SK-N-SH (cell line): ENCODE results near the gene AFF1. TPM values are rescaled to one million over a fixed set of nuclear protein-coding genes. Genes with fewer than 3 reads are reported as not detected.

Experiments used
- CTCF ChIA-PET: fragments of 300-600, 350-600 bp; formaldehyde crosslinking; extraction: SDS; loops from one replicate; lab custom pipeline; 2021; lab: Yijun Ruan, JAX
- POLR2A ChIA-PET: fragments of 350-600 bp; sonication (Branson Sonifier 250); formaldehyde crosslinking; extraction: SDS; loops from one replicate; lab custom pipeline; 2020; ENCODE audit warnings: antibody characterized with exemption, inconsistent platforms; lab: Yijun Ruan, JAX
- DNase-seq: peaks from one replicate; pipeline ENCODE4 v3.0.0; 2012
- H2AFZ ChIP-seq: fragments of 200-600 bp; sonication (generic); 2 replicates; pipeline ENCODE4 v1.8.1; 2016; ENCODE audit warnings: antibody characterized with exemption, mild to moderate bottlenecking, low read depth
- H3F3A ChIP-seq: fragments of 200-600 bp; sonication (generic); replicated peaks from 2 replicates; pipeline ENCODE3; 2016; ENCODE audit warnings: antibody characterized with exemption, mild to moderate bottlenecking; ENCODE audit not compliant: insufficient read depth
- H3K27ac ChIP-seq, 2 experiments: fragments of 200-500 bp in 1 of 2; fragments of 200-600 bp in 1 of 2; sonication (Bioruptor generic) in 1 of 2; sonication (generic), shearing (Covaris generic) in 1 of 2; 2 replicates each; pipeline versions ENCODE4 v1.5.1 to v1.6.1; 2014 to 2016; ENCODE audit warnings: low read depth in 2 of 2, inconsistent platforms in 1 of 2, low read length in 1 of 2, mild to moderate bottlenecking in 1 of 2, mixed read lengths in 1 of 2
- H3K27me3 ChIP-seq: fragments of 200-600 bp; sonication (generic), shearing (Covaris generic); 2 replicates; pipeline ENCODE4 v1.6.1; 2016; ENCODE audit warnings: mixed run types; ENCODE audit not compliant: insufficient read depth
- H3K36me3 ChIP-seq, 2 experiments: fragments of 200-500 bp in 1 of 2; fragments of 200-600 bp in 1 of 2; sonication (Bioruptor generic) in 1 of 2; sonication (generic) in 1 of 2; replicated peaks in 1 of 2; 2 replicates each; pipeline versions ENCODE3 to v1.5.1; 2014 to 2016; ENCODE audit warnings: low read length in 1 of 2, mild to moderate bottlenecking in 1 of 2; ENCODE audit not compliant: insufficient read depth in 2 of 2, control insufficient read depth in 1 of 2
- H3K4me1 ChIP-seq, 2 experiments: fragments of 200-500 bp in 1 of 2; fragments of 200-600 bp in 1 of 2; sonication (Bioruptor generic) in 1 of 2; sonication (generic), shearing (Covaris generic) in 1 of 2; 2 replicates each; pipeline versions ENCODE4 v1.5.1 to v1.6.1; 2014 to 2016; ENCODE audit warnings: low read depth in 1 of 2, low read length in 1 of 2, mixed run types in 1 of 2; ENCODE audit not compliant: insufficient read depth in 2 of 2, control insufficient read depth in 1 of 2
- H3K4me2 ChIP-seq: fragments of 200-600 bp; sonication (generic), shearing (Covaris generic); 2 replicates; pipeline ENCODE4 v1.6.1; 2017; ENCODE audit warnings: mixed run types
- H3K4me3 ChIP-seq, 2 experiments: fragments of 200-500 bp in 1 of 2; fragments of 200-600 bp in 1 of 2; sonication (Bioruptor generic) in 1 of 2; sonication (generic), shearing (Covaris generic) in 1 of 2; 2 replicates each; pipeline versions ENCODE4 v1.5.1 to v1.8.1; 2014 to 2016; ENCODE audit warnings: low read depth in 2 of 2, inconsistent platforms in 1 of 2, low read length in 1 of 2, mild to moderate bottlenecking in 1 of 2, mixed read lengths in 1 of 2, moderate library complexity in 1 of 2
- H3K79me2 ChIP-seq: fragments of 200-600 bp; sonication (generic); 2 replicates; pipeline ENCODE4 v1.8.1; 2017; ENCODE audit warnings: mild to moderate bottlenecking; ENCODE audit not compliant: insufficient read depth
- H3K9ac ChIP-seq: fragments of 200-600 bp; sonication (generic); 2 replicates; pipeline ENCODE4 v1.6.1; 2017; ENCODE audit warnings: mixed run types
- H3K9me2 ChIP-seq: fragments of 200-600 bp; sonication (generic); 2 replicates; pipeline ENCODE4 v1.6.1; 2017; ENCODE audit warnings: mixed run types
- H3K9me3 ChIP-seq: fragments of 200-600 bp; sonication (generic); 2 replicates; pipeline ENCODE4 v1.6.1; 2017; ENCODE audit warnings: mixed run types, mild to moderate bottlenecking, moderate library complexity
- H4K20me1 ChIP-seq: fragments of 200-600 bp; sonication (generic); 2 replicates; pipeline ENCODE4 v1.6.1; 2017; ENCODE audit warnings: mild to moderate bottlenecking, mixed run types; ENCODE audit not compliant: insufficient read depth
- EP300 ChIP-seq, 2 experiments: IDR thresholded peaks; 2 replicates each; pipeline versions ENCODE4 v1.4.0 to v1.6.1; 2012; ENCODE audit warnings: borderline replicate concordance in 1 of 2, low read depth in 1 of 2, low read length in 1 of 2
- EZH2phosphoT487 ChIP-seq: fragments of 200-600 bp; sonication (generic); IDR thresholded peaks from 2 replicates; pipeline ENCODE4 v1.6.1; 2017; ENCODE audit warnings: low read depth, mixed run types, mild to moderate bottlenecking, antibody characterized with exemption, moderate library complexity, borderline replicate concordance
- FOSL2 ChIP-seq: IDR thresholded peaks from 2 replicates; pipeline ENCODE4 v1.4.0; 2012; ENCODE audit warnings: low read depth, mild to moderate bottlenecking, moderate library complexity, borderline replicate concordance
- FOXJ3 ChIP-seq: sonication (generic); formaldehyde crosslinking; IDR thresholded peaks from 2 replicates; pipeline ENCODE4 v1.5.1; 2020; ENCODE audit warnings: mild to moderate bottlenecking, missing genetic modification reagents
- IRF3 ChIP-seq: fragments of 150-350 bp; IDR thresholded peaks from 2 replicates; pipeline ENCODE4 v1.6.1; 2016; ENCODE audit warnings: mild to moderate bottlenecking, low read depth, low read length
- JUND ChIP-seq: IDR thresholded peaks from 2 replicates; pipeline ENCODE4 v1.4.0; 2012
- MEF2A ChIP-seq: IDR thresholded peaks from 2 replicates; pipeline ENCODE4 v1.4.0; 2012; ENCODE audit warnings: low read depth, borderline replicate concordance
- MXI1 ChIP-seq: IDR thresholded peaks from 2 replicates; pipeline ENCODE4 v1.6.1; 2012; ENCODE audit warnings: mild to moderate bottlenecking, low read depth, low read length, improper control_type of control experiment
- NRF1 ChIP-seq: IDR thresholded peaks from 2 replicates; pipeline ENCODE4 v1.6.1; 2012; ENCODE audit warnings: low read depth, mild to moderate bottlenecking, low read length
- PBX3 ChIP-seq: IDR thresholded peaks from 2 replicates; pipeline ENCODE4; 2012
- POLR2AphosphoS5 ChIP-seq: IDR thresholded peaks from 2 replicates; pipeline ENCODE4 v1.6.1; 2012; ENCODE audit warnings: low read depth, low read length
- RCOR1 ChIP-seq: fragments of 150-350 bp; IDR thresholded peaks from 2 replicates; pipeline ENCODE4 v1.6.1; 2017; ENCODE audit warnings: antibody characterized with exemption, low read length
- REST ChIP-seq: IDR thresholded peaks from 2 replicates; pipeline ENCODE4 v1.6.1; 2012; ENCODE audit warnings: mild to moderate bottlenecking, low read depth, low read length, moderate library complexity
- RXRA ChIP-seq: IDR thresholded peaks from 2 replicates; pipeline ENCODE4 v1.4.0; 2012; ENCODE audit warnings: low read depth, mild to moderate bottlenecking, borderline replicate concordance
- SIN3A ChIP-seq: IDR thresholded peaks from 2 replicates; pipeline ENCODE4 v1.6.1; 2012; ENCODE audit warnings: low read depth, mild to moderate bottlenecking, low read length, moderate library complexity, borderline replicate concordance
- TCF12 ChIP-seq: IDR thresholded peaks from 2 replicates; pipeline ENCODE4 v1.4.0; 2012
- ZBTB33 ChIP-seq: IDR thresholded peaks from 2 replicates; pipeline ENCODE4 v1.4.0; 2012; ENCODE audit warnings: low read depth, borderline replicate concordance
- WGBS: methylation state at CpG from one replicate; pipeline ENCODE4 v1.1.6; 2017; ENCODE audit warnings: low lambda C conversion rate; 5-methylcytosine and 5-hydroxymethylcytosine counted together
- polyA plus RNA-seq, 3 experiments: library from polyadenylated mRNA; depleted of rRNA; stranded (reverse); fragments of >200 nt; gene quantifications; 2 replicates each; pipeline ENCODE4 v1.2.3, GENCODE V29; 2012

Gene AFF1
- polyA plus RNA-seq, 1 of the 3 experiments (the other 2 are of a cell fraction), result 2.7 TPM

GRCh38 chr4:87053176-87053658 is 118.4 kb downstream of the AFF1 start:
- H3K36me3 ChIP-seq, result no peaks in the 10 kb centered on the region
- no peaks in the 10 kb centered on the region for H3F3A ChIP-seq
- H3K4me3 ChIP-seq, result no peak overlapping the region
- no peak overlapping the region for H3K27ac ChIP-seq
- TF ChIP-seq RCOR1, result no peak
- TF ChIP-seq FOSL2, result no peak
- TF ChIP-seq JUND, result no peak
- TF ChIP-seq PBX3, result no peak
- TF ChIP-seq SIN3A, result no peak
- no peak for TF ChIP-seq MXI1
- TF ChIP-seq EP300 (IDR thresholded peaks at IDR 0.05; ENCODE audit: borderline replicate concordance in 1 of 2, low read depth in 1 of 2, low read length in 1 of 2), result no peak
- TF ChIP-seq IRF3, result no peak
- no peak for TF ChIP-seq FOXJ3 (CRISPR knock-in tag)
- TF ChIP-seq MEF2A, result no peak
- no peak for TF ChIP-seq POLR2AphosphoS5
- no peak for TF ChIP-seq RXRA
- H3K4me2 ChIP-seq, result no peak overlapping the region
- ChIA-PET POLR2A (no interaction called here), CTCF (interaction anchor here (0.8 to 1.2 kb wide), 4 partner anchors 9 to 41 kb away, joined by 3 to 4 read pairs (median 3); no protein-coding TSS in a partner anchor)
- H3K79me2 ChIP-seq, result peaks cover 6% of the 10 kb centered on the region
- no peak overlapping the region for H3K9ac ChIP-seq
- peaks cover 2 to 10% of the 10 kb centered on the region in 2 experiments; a peak in 1 of 4 replicates for H3K4me1 ChIP-seq
- no peaks in the 10 kb centered on the region for H3K27me3 ChIP-seq
- WGBS, result 69% methylated on average over 3 of the region's 3 CpGs
- no peaks in the 10 kb centered on the region for H4K20me1 ChIP-seq
- DNase-seq, result no peak
- no peak overlapping the region for H2AFZ ChIP-seq
- no peaks in the 10 kb centered on the region for H3K9me2 ChIP-seq
- H3K9me3 ChIP-seq, result no peaks in the 10 kb centered on the region

GRCh38 chr4:87053802-87054767 is 119.3 kb downstream of the AFF1 start:
- no peaks in the 10 kb centered on the region for H3F3A ChIP-seq
- 87% methylated on average over 10 of the region's 10 CpGs for WGBS
- H3K79me2 ChIP-seq, result peaks cover 10% of the 10 kb centered on the region; the same call in 1 of the 2 replicates
- H3K4me3 ChIP-seq, result no peak overlapping the region
- no peaks in the 10 kb centered on the region for H3K27me3 ChIP-seq
- H3K4me1 ChIP-seq, result peaks cover 2 to 11% of the 10 kb centered on the region in 2 experiments; a peak in 1 of 4 replicates
- no peak overlapping the region for H3K4me2 ChIP-seq
- DNase-seq, result no peak
- no peaks in the 10 kb centered on the region for H3K9me3 ChIP-seq
- H4K20me1 ChIP-seq, result no peaks in the 10 kb centered on the region
- CTCF ChIA-PET, result interaction anchor here (0.8 to 4.0 kb wide), 6 partner anchors 8 to 132 kb away, joined by 3 to 14 read pairs (median 3); no protein-coding TSS in a partner anchor
- H3K9me2 ChIP-seq, result no peaks in the 10 kb centered on the region
- H3K36me3 ChIP-seq, result no peaks in the 10 kb centered on the region
- H2AFZ ChIP-seq, result no peak overlapping the region
- H3K9ac ChIP-seq, result no peak overlapping the region
- POLR2A ChIA-PET, result interaction anchor here (0.6 kb wide), 1 partner anchor 269 kb away, joined by 3 read pairs; no protein-coding TSS in a partner anchor
- no peak overlapping the region for H3K27ac ChIP-seq
- TF ChIP-seq RXRA, result no peak
- no peak for TF ChIP-seq ZBTB33
- TF ChIP-seq MXI1, result no peak
- no peak for TF ChIP-seq EZH2phosphoT487
- no peak for TF ChIP-seq JUND
- no peak for TF ChIP-seq REST
- TF ChIP-seq NRF1, result no peak
- no peak for TF ChIP-seq EP300 (IDR thresholded peaks at IDR 0.05; ENCODE audit: borderline replicate concordance in 1 of 2, low read depth in 1 of 2, low read length in 1 of 2)
- TF ChIP-seq POLR2AphosphoS5, result no peak
- no peak for TF ChIP-seq TCF12
